Mucosa of stomach (tissue), 1 donor: ENCODE data around the gene ATP13A3.

ENCODE experiments used
- H3K27me3 ChIP-seq: one replicate; pipeline ENCODE4 v1.7.0; 2013; ENCODE audit warnings: mild to moderate bottlenecking, low read length; ENCODE audit not compliant: control insufficient read depth, insufficient read depth
- H3K36me3 ChIP-seq: one replicate; pipeline ENCODE4 v1.7.0; 2013; ENCODE audit warnings: low read length; ENCODE audit not compliant: control insufficient read depth, insufficient read depth
- H3K4me1 ChIP-seq: one replicate; pipeline ENCODE4 v1.7.0; 2013; ENCODE audit warnings: mild to moderate bottlenecking, low read length; ENCODE audit not compliant: control insufficient read depth, insufficient read depth
- H3K4me3 ChIP-seq: one replicate; pipeline ENCODE4 v1.7.0; 2013; ENCODE audit warnings: low read length
- H3K9ac ChIP-seq: one replicate; pipeline ENCODE4 v1.7.0; 2013; ENCODE audit warnings: mild to moderate bottlenecking, low read length, moderate library complexity
- H3K9me3 ChIP-seq: one replicate; pipeline ENCODE4 v1.7.0; 2013; ENCODE audit warnings: mild to moderate bottlenecking, low read length, moderate library complexity; ENCODE audit not compliant: control insufficient read depth
- donor health status: Pancreatic carcinoma.

The ATP13A3 gene

DNA sequence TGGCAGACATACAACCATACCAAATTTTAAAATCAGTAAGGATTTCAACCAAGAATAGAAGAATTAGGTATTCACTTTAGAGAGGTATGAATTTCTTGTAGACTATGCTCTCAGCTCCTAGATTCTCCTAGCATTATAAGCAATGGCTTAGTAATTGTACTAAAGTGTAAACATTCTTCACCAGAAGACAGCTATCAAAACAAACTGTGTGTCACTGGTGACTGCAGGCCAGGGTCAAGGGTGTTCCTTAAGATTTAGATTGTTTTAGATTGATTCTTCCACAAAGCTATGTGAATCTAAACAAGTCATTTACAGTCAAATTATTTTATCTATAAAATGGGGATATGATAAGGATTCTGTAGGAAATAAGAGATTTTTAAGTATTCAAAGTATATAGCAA is 64.6 kb downstream of the ATP13A3 start:
- H3K36me3 ChIP-seq = no peaks in the 10 kb centered on the region
- H3K9me3 ChIP-seq = no peaks in the 10 kb centered on the region
- H3K27me3 ChIP-seq = no peaks in the 10 kb centered on the region
- no peaks in the 10 kb centered on the region for H3K4me1 ChIP-seq
- H3K4me3 ChIP-seq = no peak overlapping the region
- no peak overlapping the region for H3K9ac ChIP-seq

DNA sequence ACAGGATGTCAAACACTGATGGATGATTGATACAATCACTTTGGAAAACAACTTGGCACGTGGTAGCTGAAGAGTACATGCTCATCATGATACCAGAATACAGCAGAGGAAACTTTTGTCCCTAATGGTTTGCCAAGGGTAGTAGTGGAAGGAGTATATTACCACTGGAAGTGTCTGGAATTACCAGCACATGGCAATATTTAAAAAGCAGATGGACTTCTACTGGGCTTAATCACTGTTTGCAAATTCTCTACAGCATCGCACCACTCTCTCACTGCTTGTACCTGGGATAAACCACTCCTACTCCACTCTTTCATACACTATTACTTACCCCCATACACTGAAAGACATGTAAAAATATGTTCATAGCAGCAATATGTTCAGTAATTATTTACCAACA is 68.1 kb downstream of the ATP13A3 start:
- Histone ChIP-seq H3K27me3 (no peaks in the 10 kb centered on the region), H3K4me1 (no peaks in the 10 kb centered on the region), H3K4me3 (no peak overlapping the region), H3K9me3 (no peaks in the 10 kb centered on the region), H3K9ac (no peak overlapping the region), H3K36me3 (no peaks in the 10 kb centered on the region)

DNA sequence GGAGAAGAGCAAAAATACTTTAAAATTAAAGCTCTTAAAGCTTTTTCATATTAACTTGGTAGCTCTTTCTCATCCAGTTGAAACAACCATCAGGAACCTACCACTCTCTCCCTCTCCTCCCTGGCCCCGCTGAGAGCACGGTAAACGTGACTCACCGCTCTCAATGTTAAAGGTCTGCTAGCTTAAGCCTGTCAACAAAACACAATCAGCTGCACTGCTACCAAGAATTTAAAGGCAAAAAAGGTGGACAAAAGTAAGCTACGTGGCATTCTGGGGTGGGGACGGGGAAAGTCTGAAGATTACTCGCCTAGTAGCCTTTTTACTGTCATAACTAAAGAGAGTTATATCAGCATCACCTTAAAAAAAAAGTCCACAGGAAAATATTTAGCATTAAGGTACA is 79.4 kb downstream of the ATP13A3 start:
- H3K9ac ChIP-seq = no peak overlapping the region
- H3K4me3 ChIP-seq = no peak overlapping the region
- no peaks in the 10 kb centered on the region for H3K36me3 ChIP-seq
- no peaks in the 10 kb centered on the region for H3K27me3 ChIP-seq
- no peaks in the 10 kb centered on the region for H3K9me3 ChIP-seq
- no peaks in the 10 kb centered on the region for H3K4me1 ChIP-seq

DNA sequence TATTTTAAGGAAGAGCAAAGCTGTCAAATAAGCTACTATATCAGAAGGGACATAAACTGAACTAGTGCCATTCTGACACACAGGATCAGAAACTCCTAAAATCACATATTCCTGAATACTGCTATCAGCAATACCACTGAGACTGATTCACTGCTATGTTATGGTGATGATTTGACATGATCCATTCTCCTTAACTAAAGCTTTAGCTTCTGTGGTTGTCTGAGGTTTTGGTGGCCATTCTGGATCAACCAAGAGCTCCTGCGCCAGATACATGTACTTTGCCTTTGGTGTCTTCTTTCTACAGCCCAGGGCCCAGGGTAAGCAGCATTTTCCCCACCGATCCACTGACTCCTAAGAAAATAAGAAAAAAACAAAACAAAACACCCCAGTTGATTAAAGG is 81.0 kb downstream of the ATP13A3 start:
- H3K36me3 ChIP-seq = no peaks in the 10 kb centered on the region
- no peaks in the 10 kb centered on the region for H3K4me1 ChIP-seq
- no peaks in the 10 kb centered on the region for H3K27me3 ChIP-seq
- no peak overlapping the region for H3K4me3 ChIP-seq
- H3K9me3 ChIP-seq = no peaks in the 10 kb centered on the region
- H3K9ac ChIP-seq = no peak overlapping the region

DNA sequence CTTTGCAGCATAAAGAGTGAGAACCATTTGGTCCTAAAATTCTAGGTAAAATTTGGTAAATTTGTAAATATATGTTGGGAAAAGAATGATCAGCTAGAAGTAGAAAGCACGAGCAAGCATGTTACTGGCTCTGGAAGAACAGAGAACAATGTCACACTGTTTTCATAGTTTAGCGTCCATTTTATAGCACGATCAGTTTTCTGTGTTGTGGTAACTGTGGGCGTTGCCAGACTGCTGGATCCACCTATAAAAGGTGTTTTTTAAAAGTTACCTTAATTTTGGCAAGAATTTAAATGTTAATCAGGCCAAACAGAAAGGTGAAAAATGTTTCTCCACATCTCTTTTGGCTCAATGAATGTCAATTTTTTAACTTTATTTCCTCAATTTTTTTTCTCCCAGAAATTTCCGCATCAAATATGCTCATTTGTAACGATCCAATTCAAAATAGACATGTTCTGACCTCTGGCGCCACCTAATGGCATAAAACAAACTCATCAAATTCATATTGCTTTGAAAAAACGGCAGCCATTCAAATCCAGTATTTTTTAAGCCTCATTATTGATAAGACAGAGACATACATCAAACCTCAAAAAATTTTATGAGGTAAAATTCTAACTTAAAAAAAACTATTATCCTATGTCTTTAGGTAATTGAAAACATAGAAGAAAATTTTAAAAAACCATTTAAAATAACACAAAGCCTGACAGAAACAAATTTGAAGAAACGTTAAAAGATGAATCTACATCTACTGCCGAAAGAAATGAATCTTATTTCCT is 82.2 kb downstream of the ATP13A3 start:
- Histone ChIP-seq H3K9ac (no peak overlapping the region), H3K36me3 (no peaks in the 10 kb centered on the region), H3K4me3 (no peak overlapping the region), H3K27me3 (no peaks in the 10 kb centered on the region), H3K9me3 (no peaks in the 10 kb centered on the region), H3K4me1 (no peaks in the 10 kb centered on the region)

DNA sequence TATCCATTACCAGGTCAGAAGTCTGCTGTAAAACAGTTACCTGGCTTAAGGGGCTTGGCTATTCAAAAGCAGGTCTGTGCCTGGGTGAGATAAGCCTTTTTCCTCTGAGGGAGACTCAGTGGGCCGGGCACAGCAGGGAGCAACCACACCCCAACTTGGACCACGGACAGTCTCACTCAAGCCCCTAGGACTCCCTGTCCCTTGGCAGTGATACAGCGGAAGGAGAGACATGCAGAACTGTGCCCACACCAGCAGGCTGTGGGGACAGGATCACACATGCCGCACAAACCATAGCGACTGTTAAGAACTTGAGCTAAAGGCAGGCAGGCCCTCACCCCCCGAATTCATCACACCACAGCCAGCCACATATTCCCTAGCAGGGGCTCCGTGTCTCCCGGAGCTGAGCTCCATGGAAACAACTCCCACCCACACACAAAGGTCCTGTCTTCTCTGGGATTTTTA is 84.9 kb downstream of the ATP13A3 start:
- Histone ChIP-seq H3K9me3 (no peaks in the 10 kb centered on the region), H3K27me3 (peaks cover 17% of the 10 kb centered on the region), H3K36me3 (no peaks in the 10 kb centered on the region), H3K9ac (no peak overlapping the region), H3K4me3 (no peak overlapping the region), H3K4me1 (peaks cover 14% of the 10 kb centered on the region)

DNA sequence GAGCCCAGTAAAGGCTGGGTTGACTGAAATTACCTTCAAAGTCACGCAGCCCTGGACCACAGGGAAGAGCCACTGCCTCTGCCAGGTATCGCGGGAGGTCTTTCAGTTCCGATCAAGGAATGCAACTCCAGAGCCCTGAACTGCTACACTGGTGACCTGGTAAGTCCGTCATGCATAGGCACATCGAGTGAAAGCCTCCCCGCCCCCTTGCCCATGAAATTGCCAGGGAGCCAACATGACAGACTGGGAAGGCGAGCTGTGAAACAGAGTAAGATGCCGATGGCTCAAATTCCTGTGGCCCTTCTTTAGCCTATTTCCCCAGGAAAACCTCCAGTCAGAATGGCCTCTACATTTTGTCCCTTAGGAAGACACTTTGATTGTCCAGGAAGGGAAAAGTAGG is 85.5 kb downstream of the ATP13A3 start:
- peaks cover 18% of the 10 kb centered on the region for H3K27me3 ChIP-seq
- H3K9ac ChIP-seq = no peak overlapping the region
- H3K9me3 ChIP-seq = no peaks in the 10 kb centered on the region
- no peaks in the 10 kb centered on the region for H3K36me3 ChIP-seq
- no peak overlapping the region for H3K4me3 ChIP-seq
- peaks cover 17% of the 10 kb centered on the region for H3K4me1 ChIP-seq

DNA sequence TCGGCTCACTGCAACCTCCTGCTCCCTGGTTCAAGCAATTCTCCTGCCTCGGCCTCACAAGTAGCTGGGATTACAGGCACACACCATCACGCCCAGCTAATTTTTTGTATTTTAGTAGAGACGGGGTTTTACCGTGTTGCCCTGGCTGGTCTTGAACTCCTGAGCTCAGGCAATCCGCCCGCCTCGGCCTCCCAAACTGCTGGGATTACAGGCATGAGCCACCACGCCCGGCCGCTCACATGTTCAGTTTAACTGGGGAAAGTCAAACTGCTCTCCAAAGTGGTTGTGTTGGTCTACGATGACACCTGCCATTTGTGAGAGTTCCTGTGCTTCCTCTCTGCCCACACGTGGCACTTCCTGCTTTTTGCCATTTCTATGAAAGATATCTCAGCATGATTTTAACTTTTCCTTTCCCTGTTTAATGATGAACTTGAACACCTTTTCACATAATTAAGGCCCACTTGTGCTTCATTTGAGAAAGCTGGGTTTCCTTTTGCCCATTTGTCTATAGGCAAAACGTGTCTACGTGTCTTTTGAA is 86.9 kb downstream of the ATP13A3 start:
- no peak overlapping the region for H3K9ac ChIP-seq
- H3K36me3 ChIP-seq = no peaks in the 10 kb centered on the region
- no peaks in the 10 kb centered on the region for H3K9me3 ChIP-seq
- H3K4me3 ChIP-seq = no peak overlapping the region
- H3K4me1 ChIP-seq = peaks cover 25% of the 10 kb centered on the region
- H3K27me3 ChIP-seq = peaks cover 18% of the 10 kb centered on the region

DNA sequence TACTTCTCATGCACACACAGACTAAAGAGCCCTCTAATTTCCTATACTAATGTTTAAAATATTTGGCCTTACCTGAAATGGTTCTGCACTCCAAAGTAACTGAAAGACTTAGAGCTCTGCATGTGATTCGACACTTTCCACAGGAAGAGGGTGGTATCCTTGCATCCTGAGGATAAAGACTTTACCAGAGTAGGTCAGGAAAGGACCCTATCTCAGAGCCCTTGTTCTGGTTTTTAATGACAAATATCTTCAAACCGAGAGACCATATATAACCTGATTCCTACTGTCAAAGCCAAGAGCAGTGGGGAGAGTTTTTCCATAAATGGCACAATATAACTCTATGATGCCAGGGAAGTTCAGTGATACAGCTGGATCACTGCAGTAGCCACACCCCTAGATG is 87.6 kb downstream of the ATP13A3 start, which contains the start of gene GP5:
Gene GP5, minus strand, starts transcription at position 101 of the 400 bp plus-strand sequence. CDS start 984 bp downstream, outside the sequence.
- peaks cover 28% of the 10 kb centered on the region for H3K4me1 ChIP-seq
- H3K4me3 ChIP-seq = no peak within 1 kb of the TSS
- H3K9me3 ChIP-seq = no peaks in the 10 kb centered on the region
- peaks cover 18% of the 10 kb centered on the region for H3K27me3 ChIP-seq
- H3K36me3 ChIP-seq = no peaks in the 10 kb centered on the region
- peak within 1 kb of the TSS; percentile 17 for H3K9ac ChIP-seq

DNA sequence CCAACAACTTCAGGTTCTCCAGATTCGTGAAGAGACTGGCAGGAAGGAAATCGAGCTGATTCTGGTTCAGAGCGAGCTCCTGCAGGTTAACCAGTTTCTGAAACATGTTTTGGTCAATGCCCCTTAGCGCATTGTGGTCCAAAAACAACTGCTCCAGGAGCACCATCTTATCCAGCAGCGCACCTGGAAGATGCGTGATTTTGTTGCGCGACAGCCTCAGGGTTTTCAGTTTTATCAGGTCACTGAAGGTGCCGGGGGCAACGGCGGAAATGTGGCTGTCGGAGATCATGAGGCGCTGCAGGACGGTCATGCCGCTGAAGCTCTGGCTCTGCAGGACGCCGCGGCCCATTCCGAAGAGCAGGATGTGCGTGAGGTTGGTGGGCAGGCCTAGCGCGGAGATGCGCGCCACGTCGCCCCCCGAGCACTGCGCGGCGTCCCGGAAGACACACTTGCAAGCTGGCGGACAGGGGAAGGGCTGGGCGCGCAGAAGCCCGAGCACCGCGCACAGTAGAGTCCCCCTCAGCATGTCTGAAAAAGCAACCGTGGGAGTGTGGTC is 89.0 kb downstream of the ATP13A3 start:
- Histone ChIP-seq H3K4me3 (peak overlapping the region; percentile 14), H3K4me1 (peaks cover 28% of the 10 kb centered on the region), H3K36me3 (no peaks in the 10 kb centered on the region), H3K27me3 (peaks cover 18% of the 10 kb centered on the region), H3K9ac (peak overlapping the region; percentile 17), H3K9me3 (no peaks in the 10 kb centered on the region)

DNA sequence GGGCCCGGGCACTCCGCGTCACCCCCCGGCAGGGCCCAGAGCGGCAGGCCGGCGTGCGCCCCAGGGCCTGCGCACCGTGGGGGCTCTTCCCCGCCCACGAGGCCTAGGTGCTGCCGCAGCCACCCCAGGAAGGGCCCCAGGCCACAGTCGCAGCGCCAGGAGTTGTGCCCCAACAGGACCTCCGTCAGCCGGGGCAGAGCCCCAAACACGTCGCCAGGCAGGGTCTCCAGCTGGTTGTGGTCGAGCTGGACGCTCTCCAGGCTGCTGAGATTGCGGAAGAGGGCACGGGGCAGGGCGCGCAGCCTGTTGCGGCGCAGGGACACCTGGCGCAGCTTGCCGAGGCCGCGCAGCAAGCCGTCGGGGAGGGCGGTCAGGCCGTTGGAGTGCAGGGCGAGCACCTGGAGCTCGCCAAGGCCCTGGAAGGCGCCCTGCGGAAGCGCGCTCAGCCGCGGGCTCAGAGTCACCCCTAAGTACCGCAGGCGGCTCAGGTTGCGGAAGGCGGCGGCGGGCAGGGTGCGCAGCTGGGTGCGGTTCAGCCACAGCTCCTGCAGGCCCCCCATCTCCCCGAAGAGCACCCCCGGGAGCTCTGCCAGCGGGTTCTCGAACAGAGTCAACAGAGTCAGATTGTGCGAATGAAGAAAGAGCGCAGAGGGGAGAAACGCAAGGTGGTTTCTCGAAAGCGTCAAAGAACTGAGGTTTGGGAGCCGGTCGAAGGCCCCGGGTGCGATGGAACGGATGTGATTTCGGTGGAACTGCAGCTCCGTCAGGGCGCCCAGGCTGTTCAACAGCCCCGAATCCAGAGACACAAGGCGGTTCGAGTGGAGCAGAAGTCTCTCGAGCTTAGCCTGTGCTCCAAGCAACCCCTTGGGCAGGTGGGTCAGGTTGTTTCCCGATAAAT is 89.7 kb downstream of the ATP13A3 start:
- Histone ChIP-seq H3K9ac (no peak overlapping the region), H3K9me3 (no peaks in the 10 kb centered on the region), H3K36me3 (no peaks in the 10 kb centered on the region), H3K4me3 (no peak overlapping the region), H3K27me3 (peaks cover 18% of the 10 kb centered on the region), H3K4me1 (peaks cover 28% of the 10 kb centered on the region)

DNA sequence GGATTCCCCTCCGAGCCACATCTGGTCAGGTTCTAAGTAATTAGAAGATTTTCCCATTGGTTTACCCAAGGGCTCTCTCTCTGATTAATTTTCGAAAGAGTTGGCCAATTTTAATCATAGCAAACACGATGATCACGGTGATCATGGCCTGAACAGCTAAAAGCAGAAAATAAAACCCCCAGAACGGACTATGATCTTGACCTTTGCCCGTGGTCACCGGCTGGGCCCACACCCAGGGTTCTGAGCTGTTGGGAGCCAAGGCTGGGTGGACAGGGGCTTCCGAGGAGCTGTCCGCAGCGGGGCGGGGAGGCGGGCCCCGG is 90.3 kb downstream of the ATP13A3 start:
- no peak overlapping the region for H3K4me3 ChIP-seq
- peaks cover 28% of the 10 kb centered on the region for H3K4me1 ChIP-seq
- no peaks in the 10 kb centered on the region for H3K9me3 ChIP-seq
- H3K27me3 ChIP-seq = peaks cover 18% of the 10 kb centered on the region
- no peak overlapping the region for H3K9ac ChIP-seq
- H3K36me3 ChIP-seq = no peaks in the 10 kb centered on the region
